ENCODE measurements around the gene JMJD6. TPM values are rescaled to one million over a fixed set of nuclear protein-coding genes. Genes with fewer than 3 reads are reported as not detected.

JMJD6 gene
- total RNA-seq, 1 experiment from 2014 or later, result 47.6 TPM

DNA sequence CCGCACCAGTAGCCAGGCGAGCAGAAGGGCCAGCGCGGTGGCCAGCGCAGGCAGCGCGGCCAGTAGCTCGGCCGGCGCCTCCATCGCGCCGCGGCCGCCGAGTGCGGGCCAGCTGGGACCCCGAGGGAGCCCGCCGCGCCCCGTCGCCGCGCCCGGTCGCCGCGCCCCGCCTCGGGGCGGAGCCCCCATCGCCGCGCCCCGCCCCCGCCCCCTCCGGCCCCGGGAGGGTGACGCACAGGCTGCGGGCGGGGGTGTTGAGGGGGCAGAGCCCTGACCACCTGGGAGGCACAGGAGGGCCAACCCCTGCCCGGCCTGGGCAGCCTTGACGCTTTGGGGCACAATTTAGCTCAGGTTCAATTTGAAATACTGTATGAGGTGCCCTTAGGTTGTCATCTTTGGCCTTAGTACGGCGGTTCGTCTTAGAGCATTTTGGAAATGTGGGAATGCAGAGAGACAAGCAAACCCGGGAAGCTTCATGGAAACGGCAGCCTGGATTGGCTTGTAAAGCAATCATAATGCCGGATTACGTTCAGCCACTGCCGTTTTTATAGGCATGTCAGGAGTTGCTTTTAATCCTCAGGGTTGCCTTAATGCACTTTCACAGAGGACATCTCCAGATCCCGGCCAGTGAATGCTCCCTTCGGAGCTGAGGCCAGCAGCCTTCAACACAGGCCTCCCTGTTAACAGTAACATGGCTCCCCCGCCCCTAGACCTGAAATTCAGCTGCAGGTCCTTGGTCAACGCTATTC is 15.4 kb downstream of the JMJD6 start, which contains the start of gene MXRA7 (continued):
- TF ChIP-seq ZNF274 (IDR thresholded peaks at IDR 0.05; ENCODE audit: low read depth, low read length) (no peak), EZH2 (IDR thresholded peaks at IDR 0.05) (no peak), RAD21 (IDR thresholded peaks at IDR 0.05; ENCODE audit: low read depth) (no peak), YY1 (IDR thresholded peaks at IDR 0.05; ENCODE audit: extremely low read depth, insufficient replicate concordance, low read depth, low read length) (no peak), ZFX (IDR thresholded peaks at IDR 0.05) (no peak), TCF7L2 (IDR thresholded peaks at IDR 0.05; ENCODE audit: borderline replicate concordance, extremely low read depth, insufficient read depth, insufficient read length) (no peak), SIN3A (IDR thresholded peaks at IDR 0.05; ENCODE audit: low read depth) (no peak; the same call in 1 of the 2 replicates), CBX3 (IDR thresholded peaks at IDR 0.05; ENCODE audit: low read depth) (no peak), SRF (IDR thresholded peaks at IDR 0.05; ENCODE audit: low read depth) (no peak), CEBPB (IDR thresholded peaks at IDR 0.05; ENCODE audit: low read depth) (no peak), ELF1 (IDR thresholded peaks at IDR 0.05; ENCODE audit: borderline replicate concordance, low read depth) (no peak)
- TF ChIP-seq, protein P1, sequence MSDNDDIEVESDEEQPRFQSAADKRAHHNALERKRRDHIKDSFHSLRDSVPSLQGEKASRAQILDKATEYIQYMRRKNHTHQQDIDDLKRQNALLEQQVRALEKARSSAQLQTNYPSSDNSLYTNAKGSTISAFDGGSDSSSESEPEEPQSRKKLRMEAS (IDR thresholded peaks at IDR 0.05), result peak; percentile 47; the same call in 1 of the 2 replicates
- TF ChIP-seq, protein P2, sequence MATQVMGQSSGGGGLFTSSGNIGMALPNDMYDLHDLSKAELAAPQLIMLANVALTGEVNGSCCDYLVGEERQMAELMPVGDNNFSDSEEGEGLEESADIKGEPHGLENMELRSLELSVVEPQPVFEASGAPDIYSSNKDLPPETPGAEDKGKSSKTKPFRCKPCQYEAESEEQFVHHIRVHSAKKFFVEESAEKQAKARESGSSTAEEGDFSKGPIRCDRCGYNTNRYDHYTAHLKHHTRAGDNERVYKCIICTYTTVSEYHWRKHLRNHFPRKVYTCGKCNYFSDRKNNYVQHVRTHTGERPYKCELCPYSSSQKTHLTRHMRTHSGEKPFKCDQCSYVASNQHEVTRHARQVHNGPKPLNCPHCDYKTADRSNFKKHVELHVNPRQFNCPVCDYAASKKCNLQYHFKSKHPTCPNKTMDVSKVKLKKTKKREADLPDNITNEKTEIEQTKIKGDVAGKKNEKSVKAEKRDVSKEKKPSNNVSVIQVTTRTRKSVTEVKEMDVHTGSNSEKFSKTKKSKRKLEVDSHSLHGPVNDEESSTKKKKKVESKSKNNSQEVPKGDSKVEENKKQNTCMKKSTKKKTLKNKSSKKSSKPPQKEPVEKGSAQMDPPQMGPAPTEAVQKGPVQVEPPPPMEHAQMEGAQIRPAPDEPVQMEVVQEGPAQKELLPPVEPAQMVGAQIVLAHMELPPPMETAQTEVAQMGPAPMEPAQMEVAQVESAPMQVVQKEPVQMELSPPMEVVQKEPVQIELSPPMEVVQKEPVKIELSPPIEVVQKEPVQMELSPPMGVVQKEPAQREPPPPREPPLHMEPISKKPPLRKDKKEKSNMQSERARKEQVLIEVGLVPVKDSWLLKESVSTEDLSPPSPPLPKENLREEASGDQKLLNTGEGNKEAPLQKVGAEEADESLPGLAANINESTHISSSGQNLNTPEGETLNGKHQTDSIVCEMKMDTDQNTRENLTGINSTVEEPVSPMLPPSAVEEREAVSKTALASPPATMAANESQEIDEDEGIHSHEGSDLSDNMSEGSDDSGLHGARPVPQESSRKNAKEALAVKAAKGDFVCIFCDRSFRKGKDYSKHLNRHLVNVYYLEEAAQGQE (IDR thresholded peaks at IDR 0.05; ENCODE audit: low read depth), result no peak
- TF ChIP-seq, protein P3, sequence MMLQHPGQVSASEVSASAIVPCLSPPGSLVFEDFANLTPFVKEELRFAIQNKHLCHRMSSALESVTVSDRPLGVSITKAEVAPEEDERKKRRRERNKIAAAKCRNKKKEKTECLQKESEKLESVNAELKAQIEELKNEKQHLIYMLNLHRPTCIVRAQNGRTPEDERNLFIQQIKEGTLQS (IDR thresholded peaks at IDR 0.05), result no peak
